HG03135 (cell line): Measurements from ENCODE around the gene MOGAT3.

Experiments
- ATAC-seq: cut with Tn5 transposase; IDR thresholded peaks from one replicate; pipeline ENCODE4 v1.9.1; 2021; ENCODE audit warnings: mild to moderate bottlenecking, moderate library complexity; ENCODE audit not compliant: unreplicated experiment

Gene MOGAT3, protein sequence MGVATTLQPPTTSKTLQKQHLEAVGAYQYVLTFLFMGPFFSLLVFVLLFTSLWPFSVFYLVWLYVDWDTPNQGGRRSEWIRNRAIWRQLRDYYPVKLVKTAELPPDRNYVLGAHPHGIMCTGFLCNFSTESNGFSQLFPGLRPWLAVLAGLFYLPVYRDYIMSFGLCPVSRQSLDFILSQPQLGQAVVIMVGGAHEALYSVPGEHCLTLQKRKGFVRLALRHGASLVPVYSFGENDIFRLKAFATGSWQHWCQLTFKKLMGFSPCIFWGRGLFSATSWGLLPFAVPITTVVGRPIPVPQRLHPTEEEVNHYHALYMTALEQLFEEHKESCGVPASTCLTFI

DNA sequence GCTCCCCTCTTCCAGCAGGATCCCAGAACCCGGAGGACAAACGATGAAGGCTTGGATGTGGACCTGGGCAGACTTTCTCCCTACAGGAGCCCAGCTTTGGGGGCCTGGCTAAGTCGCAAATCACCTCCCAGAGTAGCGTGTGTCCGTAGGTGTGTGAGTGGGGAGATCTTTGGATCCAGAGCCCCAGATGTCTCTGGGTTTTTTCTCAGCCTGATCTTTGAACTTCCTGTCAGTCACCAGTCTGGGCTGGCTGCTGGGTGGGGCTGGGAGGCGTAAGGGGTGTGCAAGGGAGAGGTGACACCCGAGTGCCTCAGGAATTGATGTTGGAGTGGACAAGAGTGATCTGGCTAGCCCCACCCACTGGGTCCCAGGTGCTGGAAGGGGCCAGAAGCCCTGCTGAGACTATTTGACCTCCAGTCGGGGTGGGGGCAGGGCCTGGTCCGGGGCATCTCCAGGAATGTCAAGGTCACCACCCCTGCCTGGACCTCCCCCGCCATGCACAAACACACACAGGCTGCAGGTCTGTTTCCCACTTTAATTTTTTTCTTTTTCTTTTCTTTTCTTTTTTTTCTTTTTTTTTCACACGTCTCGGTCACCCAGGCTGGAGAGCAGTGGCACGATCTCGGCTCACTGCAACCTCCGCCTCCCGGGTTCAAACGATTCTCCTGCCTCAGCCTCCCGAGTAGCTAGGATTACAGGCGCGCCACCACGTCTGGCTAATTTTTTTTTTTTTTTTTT is at the start of gene MOGAT3:
TSS of gene MOGAT3 (minus strand) at position 175 of the 738 bp plus-strand sequence. CDS start 182 bp downstream, outside the sequence.
- ATAC-seq, result no peak

DNA sequence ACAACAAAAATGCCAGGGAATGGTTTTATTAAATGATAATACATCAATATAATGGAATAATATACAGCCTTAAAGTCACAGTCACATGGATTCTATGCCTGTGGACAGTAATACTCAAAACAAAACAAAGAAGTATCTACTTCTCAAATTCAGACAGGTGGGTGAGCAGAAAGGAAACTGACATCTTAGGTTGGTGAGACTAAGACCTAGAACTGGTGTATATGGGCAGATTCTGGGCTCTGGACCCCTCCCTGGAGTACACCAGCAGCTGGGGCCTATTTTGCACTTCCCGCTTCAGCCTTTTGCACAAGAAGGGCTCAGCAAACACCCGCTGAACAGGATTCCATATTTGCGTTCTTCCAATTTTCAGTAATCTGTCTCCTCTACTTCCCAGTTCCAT is 49.5 kb upstream of the MOGAT3 start:
- no peak for ATAC-seq

DNA sequence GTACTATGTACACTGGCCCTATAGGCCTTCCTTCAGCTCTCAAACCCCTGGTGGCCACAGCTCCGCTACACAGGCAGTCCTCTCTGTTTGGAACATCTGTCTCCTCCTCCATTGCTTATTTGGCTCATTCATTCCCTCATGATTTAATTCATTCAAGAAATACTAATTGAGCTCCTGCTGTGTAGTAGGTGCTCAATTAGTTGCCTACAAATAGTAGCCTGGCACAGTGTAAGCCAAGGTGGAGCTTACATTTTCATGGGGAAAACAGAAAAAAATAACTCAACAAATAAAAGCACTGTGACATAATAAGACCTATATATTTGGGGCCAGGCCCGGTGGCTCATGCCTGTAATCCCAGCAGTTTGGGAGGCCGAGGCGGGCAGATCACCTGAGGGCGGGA is 47.4 kb upstream of the MOGAT3 start:
- no peak for ATAC-seq

DNA sequence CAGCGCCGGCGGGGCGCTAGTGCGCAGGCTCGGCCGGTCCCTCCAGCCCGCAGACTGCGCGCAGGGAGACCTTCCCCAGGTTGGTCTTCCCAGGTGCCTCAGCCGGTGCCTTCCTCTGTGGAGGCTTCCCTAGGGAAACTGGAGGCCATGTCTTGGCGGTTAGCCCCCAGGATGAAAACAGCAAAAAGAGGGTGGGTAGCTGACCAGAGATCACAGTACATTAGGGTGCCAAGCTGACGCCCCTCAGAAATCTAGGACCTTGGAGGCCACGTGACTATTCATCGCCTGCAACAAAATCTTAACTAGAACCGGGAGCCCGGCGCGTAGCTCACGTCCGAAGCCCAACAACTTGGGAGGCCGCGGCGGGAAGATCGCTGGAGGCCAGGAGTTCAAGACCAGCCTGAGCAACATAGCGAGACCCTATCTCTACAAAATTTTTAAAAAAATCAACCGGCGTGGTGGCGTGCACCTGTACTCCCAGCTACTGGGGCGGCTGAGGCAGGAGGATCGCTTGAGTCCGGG is 44.4 kb upstream of the MOGAT3 start:
- no peak for ATAC-seq

DNA sequence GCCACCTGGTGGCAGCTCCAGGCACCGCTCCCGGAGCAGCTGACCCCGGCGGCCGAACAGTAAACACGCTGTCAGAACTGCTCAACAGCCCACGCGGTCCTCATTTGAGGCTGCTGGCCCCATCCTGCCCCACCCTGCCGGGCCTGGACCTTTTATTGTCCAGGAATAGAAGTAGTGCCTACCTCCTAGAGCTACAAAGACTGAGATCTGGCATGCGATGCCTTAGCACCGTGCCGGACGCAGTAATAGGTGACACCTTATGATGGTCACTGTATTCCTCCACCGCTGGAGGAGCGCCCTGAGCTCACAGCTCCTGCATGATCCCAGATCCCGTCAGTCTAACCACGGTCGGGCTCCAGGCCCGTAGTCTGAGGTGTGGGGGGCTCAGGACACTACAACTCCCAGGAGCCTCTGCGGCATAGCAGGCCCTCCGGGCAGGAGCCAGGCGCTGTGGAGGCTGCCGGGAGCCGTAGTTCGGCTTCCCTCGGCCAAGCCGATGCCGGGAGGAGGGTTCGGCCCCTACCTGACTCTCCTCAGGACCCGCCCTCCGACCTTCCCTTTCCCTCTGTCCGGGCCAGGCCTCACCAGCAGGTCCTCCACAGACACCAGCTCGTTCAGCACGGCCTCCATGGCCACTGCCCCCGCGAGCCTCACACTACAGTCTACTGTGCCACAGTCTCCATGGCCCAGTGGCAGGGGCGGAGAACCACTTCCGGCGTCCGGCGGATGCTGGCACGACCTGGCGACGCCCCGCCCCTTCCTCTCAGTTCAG is 43.7 kb upstream of the MOGAT3 start, which contains the start of gene FIS1:
TSS of gene FIS1 (minus strand) at position 707 of the 772 bp plus-strand sequence. CDS start at position 630, 77 bp downstream.
- peak; percentile 88 for ATAC-seq

DNA sequence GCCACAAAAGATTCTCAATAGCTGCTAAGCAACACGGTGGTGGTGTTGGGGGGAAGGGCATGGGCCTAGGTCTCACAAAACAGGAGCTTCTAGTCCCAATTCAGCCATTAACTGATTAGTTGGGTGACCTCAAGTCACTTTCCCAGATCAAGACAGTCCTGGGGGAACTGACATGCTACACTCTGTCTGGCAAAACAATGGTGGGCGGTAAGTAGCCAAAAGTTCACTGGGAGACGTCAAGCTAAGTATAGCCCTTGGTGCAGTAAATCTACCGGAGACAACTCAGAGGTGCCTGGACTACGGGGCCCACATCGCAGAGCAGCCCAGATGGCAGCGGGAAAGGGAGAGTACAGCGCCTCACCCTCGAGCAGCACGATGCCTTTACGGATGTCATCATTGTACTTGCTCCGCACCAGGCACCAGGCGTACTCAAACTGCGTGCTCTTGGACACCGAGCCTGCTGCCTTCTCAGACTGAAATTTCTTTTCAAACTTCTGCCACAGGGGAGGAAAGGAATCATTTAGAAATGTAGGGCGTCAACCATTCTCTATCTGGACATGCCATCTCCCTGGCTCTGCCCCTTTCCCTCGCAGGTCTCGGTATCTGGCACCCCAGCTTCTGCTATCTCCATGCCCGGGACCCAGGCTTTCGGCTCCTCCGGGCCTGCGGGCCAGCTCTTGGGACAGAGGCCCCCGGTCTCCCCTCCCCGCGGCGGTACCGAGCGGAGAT is 43.0 kb upstream of the MOGAT3 start:
- ATAC-seq, result no peak

DNA sequence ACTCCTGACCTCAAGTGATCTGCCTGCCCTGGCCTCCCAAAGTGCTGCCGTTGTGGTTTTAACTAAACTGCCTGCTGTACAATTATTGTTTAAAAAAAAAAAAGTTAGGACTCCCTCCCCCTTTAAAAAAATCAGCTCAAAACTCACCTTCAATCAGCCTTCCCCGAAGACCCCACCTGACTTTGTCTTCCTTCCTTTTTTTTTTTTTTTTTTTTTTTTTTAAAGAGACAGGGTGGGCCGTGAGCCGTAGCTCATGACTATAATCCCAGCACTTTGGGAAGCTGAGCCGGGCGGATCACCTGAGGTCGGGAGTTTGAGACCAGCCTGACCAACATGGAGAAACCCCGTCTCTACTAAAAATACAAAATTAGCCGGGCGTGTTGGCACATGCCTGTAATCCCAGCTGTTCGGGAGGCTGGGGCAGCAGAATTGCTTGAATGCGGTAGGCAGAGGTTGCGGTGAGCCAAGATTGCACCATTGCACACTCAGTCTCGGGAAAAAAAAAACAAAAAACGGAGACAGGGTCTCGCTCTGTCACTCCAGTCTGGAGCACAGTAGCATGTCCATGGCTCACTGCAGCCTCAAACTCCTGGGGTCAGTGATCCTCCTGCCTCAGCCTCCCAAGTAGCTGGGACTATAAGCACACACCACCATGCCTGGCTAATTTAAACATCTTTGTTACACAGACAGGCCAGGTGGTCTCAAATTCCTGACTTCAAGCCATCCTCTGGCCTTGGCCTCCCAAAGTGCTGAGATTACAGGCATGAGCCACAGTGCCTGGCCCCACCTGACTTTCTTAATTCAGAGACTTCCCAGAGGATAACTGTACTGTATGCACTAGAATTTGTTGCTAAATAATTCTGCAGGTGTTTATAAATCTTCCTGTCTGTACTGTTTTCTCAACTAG is 40.9 kb upstream of the MOGAT3 start:
- ATAC-seq, result no peak

DNA sequence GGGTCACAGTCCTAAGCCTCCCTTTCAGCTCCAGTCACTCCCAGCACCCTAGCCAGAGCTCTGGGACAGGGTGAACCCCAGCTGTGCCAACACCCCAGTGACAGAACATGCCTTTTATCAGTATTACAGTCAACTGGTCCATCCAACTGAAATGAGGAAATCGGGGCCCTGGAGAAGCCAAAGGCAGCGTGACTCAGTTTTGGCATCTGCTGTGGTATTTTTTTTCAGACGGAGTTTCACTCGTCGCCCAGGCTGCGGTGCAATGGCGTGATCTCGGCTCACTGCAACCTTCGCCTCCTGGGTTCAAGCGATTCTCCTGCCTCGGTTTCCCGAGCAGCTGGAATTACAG is 40.2 kb upstream of the MOGAT3 start:
- no peak for ATAC-seq

DNA sequence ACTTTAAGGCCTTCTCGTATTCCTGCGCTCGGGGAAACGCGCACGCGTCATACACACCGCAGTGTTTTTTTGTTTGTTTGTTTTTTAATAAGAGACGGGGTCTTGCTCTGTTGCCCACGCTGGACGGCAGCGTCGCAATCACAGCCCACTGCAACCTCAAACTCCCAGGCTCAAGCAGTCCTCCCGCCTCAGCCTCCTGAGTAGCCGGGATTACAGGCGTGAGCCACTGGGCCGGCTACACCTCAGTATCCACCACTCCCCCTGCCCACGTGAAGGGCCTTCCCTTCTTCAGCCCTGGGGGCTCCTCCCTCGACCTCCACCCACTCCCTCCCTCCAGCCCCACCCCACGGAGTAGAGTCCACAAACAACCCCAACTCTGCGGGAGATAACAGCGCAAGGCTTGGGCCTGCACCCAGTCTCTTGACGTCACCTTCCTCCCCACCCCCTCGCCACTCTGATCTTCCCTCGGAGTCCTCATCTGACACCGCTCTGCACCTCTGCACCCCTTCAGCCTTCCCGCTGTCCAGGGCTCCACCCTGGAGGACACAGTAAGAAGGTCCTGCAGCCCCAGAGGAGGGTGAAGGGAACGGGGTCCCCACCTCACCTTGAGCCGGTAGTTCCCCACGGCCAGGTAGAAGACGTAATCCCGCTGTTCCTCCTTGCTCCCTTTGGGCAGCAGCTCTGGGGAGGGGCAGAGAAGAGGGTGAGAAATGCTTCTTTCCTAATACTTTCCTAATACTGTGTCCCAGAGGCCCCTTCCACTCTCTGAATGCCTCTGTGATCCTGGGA is 39.6 kb upstream of the MOGAT3 start:
- no peak for ATAC-seq

DNA sequence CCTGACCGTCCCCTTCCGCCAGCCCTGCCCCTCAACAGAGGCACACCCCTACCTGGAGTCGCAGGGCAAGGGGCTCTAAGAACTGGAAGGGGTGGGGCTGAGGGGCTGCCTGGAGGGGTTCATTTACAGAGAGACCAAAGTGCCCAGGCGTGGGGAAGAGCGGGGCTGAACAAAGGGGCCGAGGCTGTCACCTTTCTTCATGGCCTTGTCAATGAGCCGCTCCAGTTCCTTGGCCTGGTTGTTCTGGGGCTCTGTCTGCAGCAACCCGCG is 39.0 kb upstream of the MOGAT3 start:
- ATAC-seq, result no peak

DNA sequence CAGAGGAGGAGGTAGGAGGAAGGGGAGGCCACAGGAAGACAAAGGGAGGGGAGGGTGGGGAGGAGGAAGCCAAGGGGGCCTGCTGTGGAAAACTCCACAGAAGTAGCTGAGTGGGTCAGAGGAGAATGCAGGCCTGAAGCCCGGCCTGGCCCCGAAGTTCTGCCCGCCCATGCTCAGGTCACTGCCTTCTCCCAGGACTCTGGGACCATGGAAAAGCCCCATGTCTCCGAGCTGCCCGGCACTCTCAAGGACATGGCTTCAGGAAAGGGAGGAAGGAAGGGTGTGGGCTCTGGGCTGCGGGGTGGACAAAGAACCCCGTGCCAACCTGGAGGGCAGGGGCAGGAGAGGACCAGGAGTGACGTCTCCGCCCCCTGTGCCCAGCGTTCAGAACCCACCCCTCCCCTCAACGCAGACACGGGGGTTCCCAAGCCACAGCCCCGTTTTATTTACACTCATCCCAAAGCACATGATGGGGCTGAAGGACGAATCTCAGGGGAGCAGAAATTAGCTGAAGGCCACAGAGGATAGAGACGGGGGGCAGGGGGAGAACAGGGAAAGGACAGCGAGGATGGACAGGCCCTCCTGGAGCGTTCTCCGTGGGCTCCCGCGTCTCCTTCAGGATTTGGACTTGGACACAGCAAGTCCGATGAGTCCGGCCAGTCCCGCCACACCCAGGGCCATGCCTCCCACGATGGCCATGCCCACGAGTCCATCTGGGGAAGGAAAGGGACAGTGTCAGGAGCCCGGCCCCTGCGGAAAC is 38.5 kb upstream of the MOGAT3 start:
- no peak for ATAC-seq

DNA sequence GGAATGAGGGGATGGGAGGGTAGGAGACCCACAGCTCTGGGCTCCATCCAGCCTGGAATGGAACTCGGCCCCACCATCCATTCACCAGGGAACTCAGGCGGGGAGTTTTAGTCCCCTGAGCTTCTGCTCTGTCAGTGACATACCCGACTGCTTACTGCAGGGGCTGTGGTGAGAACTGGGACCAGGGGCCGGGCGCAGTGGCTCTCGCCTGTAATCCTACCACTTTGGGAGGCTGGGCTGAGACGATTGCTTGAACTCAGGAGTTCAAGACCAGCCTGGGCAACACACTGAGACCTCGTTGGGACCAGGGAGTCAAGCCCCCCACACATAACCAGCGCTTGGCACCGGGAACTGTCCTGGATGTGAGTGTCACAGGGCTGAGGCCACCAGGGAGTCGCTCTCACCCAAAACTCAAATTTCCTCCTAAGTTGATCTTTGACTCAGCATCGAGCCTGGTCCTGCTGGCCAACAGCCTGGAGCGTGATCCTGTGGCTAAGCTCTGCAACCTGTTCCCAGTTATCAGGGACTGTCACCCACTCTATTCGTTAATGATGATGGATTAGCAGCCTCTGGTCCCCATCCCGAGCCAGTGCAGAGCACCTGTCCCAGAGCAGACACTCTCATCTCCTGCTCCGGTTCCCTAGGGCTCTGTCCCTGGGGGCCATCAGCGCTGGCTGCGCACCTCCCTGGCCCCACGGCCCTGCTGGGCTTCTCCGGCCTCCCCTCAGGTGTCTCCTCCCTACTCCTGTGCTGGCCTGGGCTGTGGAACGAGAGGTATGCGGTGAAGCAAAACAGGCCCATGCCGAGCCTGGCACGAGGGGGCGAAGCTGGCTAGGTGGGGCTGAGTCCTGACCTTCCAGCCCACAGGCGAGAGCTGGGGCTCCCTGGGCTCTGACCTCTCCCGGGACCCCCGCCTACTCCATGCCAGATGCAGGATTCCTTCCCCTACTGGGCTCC is 37.7 kb upstream of the MOGAT3 start:
- no peak for ATAC-seq

DNA sequence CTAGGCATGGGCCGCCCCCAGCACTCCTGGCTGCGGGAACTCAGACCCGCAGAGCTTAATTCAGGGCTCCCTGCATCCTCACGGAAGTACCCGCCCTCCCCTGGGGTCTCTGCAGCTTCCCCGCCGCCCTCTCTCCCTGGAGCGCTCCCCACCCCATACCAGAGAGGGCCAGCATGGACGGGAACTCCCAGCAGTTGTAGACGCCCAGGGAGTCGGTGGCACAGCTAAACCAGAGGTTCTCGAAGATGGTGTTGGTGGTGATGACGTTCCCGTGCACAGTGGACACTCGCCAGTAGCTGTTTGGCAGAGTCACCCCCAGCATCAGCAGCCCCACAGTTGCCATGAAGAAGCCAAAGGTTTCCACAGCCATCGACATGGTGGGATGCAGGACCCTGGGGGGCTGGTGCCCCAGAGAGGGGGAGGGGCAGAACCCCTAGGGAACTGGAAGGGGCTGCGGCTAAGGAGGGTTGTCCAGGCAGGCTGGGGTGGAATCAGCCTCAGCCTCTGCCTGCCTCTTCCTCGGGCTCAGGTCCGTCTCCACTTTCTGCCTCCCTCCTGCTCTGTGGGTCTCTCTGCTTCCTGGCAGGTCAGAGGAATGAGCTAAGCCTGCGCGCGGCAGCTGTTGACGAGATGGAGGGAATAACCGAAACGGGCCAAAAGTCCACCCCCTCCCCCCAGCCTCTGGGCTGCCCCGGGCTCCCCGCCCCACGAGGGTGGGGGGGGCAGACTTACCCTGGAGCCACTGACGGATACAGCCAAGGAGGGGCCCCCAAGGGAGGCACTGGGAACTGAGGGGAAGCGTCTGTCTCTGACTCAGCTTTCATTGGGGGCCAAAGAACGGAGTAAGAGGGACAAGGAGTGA is 36.6 kb upstream of the MOGAT3 start, which contains the start of gene CLDN15:
TSS of gene CLDN15 (minus strand) at position 597 of the 862 bp plus-strand sequence. CDS start at position 376, 221 bp downstream.
- ATAC-seq, result no peak

DNA sequence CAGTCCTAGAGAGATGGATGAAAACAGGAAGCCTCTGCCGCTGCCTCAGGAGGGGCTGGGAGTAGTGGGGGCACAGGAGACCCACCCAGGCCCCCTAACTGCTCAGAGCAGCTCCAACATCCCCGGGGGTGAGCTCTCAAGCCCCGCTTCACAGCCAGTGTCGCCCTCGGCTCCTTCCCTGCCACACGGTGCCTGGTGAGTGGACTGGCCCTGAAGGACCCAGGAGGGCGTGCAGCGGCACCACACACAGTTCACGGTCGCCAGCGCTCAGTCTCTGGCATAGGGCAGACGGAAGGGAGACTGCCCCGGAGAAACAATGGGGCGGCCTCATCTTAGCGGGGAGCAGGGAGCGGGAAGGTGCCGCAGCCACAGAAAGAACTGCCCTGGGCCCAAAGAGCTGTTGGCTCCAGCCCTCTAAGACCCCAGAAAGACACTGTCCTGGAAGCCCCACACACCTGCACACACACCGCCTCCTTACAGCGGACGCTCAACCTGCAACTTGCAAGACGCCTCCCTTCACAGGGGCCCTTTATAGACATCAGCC is 35.5 kb upstream of the MOGAT3 start:
- ATAC-seq, result no peak

DNA sequence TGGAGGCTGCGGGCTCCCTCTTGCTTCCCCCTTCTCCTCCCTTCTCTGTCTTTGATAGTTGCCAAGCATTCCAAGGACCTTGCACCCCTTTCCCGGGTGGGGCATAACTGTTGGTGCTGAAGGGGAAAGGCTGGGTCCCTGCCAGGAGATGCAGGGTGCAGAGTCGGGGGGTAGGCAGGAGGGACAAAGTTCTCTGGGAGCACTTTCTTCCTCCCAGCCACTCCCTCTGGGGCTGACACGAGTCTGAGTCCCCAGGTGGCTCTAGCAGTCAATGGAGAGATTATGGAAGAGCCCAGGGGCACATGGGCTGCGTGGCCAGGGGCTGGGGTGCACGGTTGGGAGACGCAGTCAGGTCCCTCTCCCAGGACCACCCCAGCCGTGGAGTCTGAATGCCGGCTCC is 34.7 kb upstream of the MOGAT3 start:
- no peak for ATAC-seq

DNA sequence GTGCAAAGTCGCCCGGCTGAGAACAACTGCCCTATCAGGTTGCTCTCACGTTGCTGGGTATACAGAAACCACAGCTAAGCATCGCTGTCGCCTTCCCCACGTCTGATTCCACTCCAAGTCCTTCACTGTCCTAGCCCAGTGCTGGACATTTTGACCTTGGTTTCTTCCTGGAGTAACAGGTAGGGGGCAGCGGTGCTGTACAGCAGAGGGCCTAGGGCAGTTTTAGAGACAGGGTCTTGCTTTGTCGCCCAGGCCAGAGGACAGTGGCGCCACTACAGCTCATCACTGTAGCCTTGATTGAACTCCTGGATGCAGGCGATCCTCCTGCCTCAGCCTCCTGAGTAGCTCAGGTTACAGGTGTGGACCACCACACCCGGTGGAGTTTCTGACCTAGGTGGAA is 34.2 kb upstream of the MOGAT3 start:
- no peak for ATAC-seq
